HG03135 (cell line): Measurements from ENCODE around the gene KRI1.
A peak's percentile ranks its signal among the peaks of the same experiment; 100 is the strongest.
"Not testable (repeated sequence)": the region's sequence is repeated elsewhere in the genome, so short reads cannot be mapped to it uniquely, and the experiment has no call there.

Source experiments
- ATAC-seq: cut with Tn5 transposase; IDR thresholded peaks from one replicate; pipeline ENCODE4 v1.9.1; 2021; ENCODE audit warnings: mild to moderate bottlenecking, moderate library complexity; ENCODE audit not compliant: unreplicated experiment

KRI1 gene

DNA sequence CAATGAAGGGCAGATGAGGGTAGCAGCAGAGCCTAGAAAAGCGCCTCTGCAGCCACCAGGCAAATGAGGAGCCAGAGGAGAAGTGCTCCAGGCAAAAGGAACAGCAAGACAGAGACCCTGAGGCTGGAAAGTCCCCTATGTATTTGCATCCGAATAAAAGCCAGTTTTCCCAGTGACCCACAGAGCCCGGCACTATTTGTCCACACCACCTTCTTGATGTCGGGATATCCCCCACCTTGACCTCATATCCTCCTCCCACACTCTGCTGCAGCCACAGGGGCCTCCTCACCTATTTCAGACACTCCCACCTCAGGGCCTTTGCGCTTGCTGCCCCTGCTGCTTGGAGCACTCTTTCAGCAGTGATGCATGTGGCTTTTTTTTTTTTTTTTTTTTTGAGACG, 15.5 kb downstream of the KRI1 start:
- ATAC-seq, result no peak

DNA sequence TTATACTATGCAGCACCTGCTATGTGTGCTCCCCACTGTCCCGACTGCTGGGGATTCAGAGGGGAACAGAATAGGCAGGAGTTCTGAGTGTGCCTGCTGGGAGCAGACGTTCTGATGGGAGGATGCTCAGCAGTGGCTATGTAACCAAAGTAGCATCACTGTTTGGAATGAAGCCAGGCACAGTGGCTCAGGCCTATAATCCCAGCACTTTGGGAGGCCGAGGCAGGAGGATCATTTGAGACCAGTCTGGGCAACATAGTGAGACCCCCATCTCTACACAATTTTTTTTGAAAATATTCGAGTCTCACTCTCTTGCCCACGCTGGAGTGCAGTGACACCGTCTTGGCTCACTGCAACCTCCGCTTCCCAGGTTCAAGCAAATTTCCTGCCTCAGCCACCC, 16.1 kb downstream of the KRI1 start:
- ATAC-seq, result no peak

DNA sequence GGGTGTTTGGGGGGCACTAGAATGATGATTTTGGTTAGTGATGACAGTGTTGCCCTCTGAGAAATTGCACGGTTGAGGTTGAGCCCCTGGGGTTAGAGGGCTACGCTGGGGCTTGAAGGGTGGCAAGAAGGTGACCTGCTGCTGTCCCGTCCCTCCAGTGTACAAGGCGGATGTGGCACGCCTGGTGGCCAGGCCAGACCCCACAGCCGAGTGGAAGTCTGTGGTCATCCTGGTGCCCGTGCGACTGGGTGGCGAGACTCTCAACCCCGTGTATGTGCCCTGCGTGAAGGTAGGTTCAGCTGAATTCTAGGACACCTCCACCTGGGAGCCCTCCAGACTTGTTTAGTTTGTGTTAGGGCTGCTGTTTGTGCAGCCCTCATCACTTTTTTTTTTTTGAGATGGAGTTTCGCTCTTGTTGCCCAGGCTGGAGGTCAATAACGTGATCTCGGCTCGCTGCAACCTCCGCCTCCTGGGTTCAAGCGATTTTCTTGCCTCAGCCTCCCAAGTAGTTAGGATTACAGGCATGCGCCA, 17.0 kb downstream of the KRI1 start:
- ATAC-seq, result no peak

DNA sequence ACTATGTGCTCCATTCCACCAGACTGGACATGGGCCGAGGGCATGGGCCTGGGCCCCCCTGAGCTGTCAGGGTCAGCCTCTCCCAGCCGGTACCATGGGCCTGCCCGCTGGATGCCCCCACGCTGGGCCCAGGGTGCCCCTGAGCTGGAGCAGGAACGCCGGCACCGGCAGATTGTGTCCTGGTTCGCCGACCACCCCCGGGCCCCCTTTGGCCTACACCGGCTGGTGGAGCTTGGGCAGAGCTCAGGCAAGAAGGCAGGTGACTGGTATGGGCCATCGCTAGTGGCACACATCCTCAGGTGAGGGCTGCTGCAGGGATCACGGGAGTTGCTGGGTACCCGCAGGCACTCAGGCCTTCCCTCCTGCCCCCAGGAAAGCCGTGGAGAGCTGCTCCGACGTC, 19.0 kb downstream of the KRI1 start:
- ATAC-seq, result no peak

DNA sequence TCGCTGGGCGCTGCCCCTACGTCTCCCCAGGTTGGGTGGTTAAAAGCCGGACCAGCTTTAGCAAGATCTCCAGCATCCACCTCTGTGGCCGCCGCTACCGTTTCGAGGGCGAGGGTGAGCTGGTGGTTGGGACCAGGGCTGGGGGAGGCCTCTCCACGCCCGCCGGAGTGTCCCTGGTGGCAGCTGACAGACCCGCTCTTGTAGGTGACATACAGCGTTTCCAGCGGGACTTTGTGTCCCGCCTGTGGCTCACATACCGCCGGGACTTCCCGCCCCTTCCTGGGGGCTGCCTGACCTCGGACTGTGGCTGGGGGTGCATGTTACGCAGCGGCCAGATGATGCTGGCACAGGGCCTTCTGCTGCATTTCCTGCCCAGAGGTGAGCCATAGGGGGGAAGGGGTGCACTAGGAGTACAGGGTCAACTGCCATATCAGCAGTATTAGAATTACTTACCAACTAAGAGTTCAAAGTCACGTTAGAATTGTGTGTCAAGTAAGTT, 21.0 kb downstream of the KRI1 start:
- no peak for ATAC-seq

DNA sequence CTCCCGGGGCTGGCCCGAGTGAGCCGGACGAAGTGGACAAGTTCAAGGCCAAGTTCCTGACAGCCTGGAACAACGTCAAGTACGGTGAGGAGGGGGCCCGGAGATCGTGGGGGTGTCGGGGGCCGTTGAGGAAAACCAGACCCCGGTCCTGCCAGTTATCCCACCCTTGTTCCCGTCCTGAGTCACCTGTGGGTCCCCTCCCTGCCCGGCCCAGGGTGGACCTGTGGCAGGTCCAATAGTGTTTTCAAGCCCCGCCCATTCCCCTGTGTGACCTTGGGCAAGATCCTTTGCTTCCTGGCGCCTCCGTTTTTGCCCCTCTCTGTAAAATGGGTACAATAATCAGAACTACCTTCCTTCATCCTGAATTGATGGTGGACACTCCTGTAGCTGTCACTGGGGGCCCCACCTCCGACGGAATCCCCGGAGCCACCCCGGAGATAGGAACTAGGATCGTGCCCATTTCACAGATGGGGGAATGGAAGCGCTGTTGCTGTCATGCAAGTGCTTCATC, 21.5 kb downstream of the KRI1 start:
- no peak for ATAC-seq

DNA sequence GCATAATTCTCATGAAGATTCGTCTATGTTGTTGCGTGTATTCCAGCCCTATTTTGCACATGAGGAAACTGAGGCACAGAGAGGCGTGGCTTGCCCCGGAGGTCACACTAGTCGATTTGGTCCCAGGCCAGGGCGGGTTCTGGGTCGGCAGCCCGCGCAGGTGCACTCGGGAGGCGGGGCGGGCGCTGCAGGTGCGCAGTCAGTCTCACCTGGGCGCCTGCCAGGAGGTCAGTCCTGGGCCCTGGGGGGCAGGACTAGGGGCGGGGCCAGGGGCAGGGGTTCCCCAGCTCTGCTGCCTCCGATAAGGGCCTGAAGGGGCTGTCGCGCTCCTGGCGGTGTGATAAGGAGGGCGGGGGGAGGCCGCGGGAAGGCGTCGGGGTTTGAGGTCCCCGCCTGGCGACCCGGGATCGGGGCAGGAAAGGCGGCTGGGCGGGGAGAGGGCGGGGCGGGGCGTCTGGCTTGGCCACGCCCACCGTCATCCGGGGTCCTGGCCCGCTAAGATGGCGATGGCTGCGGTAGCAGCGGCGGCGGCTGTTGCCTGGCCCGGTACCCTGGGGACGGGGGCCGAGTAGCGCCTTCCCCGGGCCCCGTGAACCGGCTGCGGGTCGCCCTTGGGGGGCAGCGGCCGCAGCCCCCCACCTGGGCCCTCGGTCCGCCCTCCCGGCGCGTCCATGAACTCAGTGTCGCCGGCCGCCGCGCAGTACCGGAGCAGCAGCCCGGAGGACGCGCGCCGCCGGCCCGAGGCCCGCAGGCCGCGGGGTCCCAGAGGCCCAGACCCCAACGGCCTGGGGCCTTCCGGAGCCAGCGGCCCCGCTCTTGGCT, 22.2 kb downstream of the KRI1 start, which contains the start of gene ATG4D:
ATG4D (plus strand) TSS at position 485 of the 822 bp plus-strand sequence; CDS start at position 672, 187 bp downstream.
- ATAC-seq, result peak; percentile 63

DNA sequence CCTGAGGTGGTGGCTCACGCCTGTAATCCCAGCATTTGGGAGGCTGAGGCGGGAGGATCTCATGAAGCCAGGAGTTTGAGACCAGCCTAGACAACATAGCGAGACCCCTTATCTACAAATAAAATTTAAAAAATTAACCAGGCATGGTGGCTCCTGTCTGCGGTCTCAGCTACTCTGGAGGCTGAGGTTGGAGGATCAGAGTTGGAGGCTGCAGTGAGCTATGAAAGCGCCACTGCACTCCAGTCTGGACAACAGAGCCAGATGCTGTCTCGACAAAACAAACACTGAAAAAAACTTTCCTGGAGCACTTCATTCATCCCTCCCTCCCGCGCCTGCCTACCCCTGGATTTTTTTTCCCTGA, 22.8 kb downstream of the KRI1 start:
- no peak for ATAC-seq

DNA sequence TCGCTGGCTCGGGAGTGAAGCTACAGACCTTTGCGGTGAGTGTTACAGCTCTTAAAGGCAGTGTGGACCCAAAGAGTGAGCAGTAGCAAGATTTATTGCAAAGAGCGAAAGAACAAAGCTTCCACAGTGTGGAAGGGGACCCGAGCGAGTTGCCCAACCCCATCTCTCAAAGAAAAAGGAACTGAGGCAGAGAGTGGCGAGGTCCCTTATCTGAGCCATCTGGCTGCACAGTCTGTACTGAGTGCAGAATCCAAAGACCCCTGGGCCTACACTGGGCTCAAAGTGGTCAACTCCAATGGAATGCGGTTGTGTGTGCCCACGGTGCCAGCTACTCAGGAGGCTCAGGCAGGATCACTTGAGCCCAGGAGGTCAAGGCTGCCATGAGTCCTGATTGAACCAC, 26.8 kb downstream of the KRI1 start:
- not testable (repeated sequence) for ATAC-seq

DNA sequence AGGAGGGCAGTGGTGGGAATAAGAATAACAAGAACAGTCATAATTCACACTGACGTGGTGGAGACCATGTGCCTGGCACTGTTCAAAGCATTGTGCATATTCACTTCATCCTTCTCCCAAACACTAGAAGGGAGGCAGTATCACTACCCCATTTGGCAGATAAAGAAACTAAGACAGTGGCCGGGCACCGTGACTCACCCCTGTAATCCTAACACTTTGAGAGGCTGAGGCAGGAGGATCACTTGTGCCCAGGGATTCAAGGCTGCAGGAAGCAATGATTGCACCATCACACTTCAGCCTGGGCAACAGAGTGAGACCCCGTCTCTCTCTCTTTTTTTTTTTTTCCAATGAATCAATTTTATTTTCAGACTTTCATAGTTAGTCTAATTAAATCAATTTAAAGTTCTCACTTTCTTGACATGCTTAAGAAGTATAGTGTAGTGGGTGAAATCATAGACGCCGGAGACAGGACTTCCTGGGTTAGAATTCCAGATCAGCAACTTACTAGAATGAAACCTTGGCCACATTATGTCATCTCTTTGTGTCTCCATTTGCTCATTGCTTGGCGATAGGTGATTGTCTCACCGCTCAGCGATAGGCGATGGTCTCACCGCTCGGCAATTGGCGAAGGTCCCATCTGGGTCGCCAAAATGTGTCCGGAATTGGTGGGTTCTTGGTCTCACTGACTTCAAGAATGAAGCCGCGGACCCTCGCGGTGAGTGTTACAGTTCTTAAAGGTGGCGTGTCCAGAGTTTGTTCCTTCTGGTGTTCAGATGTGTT, 27.4 kb downstream of the KRI1 start:
- ATAC-seq, result no peak

DNA sequence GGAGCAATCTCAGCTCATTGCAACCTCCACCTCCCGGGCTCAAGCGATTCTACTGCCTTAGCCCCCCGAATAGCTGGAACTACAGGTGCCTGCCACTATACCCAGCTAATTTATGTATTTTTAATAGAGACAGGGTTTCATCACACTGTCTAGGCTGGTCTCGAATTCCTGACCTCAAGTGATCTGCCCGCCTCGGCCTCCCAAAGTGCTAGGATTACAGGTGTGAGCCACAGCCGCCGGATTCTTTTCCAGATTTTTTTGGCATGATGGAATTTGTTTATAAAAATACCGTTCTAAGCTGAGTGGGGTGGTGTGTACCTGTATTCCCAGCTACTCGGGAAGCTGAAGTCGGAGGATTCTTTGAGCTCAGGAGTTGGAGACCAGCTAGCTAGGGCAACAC, 28.1 kb downstream of the KRI1 start:
- no peak for ATAC-seq

DNA sequence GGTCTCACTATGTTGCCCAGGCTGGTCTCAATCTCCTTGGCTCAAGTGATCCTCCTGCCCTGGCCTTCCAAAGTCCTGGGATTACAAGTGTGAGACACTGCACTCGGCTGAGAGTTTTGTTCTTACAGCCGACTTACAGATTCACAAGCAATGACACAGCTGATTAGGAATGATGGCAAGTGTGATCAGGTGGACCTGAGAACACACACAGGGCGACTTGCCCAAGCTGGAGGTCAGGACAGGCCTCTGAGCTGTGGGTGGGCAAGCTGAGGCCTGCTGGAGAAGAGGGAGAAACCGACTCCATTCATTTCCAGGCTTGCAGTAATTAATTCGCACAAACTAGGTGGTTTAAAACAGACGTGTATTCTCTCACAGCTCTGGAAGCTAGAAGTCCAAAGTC, 30.2 kb downstream of the KRI1 start:
- no peak for ATAC-seq

DNA sequence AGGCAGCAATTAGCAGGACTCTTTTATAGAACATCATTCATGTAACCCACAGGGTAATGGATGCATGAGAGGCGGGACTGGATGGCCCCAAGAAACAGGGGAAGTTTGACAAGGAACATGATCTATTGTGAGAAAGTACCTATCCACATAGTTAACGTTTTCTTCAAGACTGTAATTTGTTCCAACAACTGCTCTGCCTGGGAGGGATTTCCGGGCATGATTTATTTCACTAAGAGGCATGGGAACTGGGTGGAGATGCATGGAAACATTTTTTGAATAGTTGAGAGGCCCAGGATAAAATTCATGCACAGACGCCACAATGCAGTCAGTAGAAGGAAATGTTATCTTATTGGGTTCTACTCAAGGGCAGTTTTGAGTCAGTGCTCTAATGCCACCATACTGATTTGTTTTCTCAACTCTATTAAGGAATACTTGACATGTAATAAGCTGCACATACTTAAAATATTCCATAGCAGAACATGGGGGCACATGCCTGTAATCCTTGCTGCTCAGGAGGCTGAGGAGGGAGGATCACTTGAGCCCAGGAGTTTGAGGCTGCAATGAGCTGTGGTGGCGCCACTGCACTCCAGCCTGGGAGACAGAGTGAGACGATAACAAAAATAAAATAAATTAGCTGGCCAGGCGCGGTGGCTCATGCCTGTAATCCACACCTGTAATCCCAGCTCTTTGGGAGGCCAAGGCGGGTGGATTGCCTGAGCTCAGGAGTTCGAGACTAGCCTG, 32.0 kb downstream of the KRI1 start:
- no peak for ATAC-seq

DNA sequence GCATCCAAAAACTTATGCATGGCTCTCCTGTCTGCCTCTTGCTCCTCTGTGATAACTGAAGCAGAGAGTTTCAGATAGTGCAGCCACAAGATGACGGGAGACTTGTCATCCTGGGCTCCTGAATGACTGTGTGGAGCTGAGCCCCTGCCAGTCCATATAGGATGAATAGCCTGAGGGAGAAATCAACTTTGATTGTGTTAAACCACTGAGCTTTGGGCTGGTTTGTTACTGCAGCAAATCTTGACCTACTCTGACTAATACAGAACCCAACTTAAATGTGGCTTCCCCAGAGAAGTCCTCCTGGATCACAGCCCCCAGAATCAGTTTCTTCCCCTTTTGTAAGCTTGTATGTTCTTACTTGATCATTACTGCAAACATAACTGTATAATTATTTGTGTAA, 33.4 kb downstream of the KRI1 start:
- no peak for ATAC-seq

DNA sequence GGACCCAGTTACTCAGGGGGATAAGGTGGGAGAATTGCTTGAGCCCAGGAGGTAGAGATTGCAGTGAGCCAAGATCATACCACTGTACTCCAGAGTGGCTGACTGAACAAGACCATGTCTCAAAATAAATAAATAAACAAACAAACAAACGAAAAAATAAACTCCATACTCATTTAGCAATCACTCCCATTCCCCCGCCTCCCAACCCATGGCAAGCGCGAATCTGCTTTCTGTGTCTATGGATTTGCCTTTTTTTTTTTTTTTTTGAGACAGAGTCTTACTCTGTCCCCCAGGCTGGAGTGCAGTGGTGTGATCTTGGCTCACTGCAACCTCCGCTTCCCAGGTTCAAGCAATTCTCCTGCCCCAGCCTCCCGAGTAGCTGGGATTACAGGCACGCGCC, 38.9 kb downstream of the KRI1 start:
- ATAC-seq, result not testable (repeated sequence)

DNA sequence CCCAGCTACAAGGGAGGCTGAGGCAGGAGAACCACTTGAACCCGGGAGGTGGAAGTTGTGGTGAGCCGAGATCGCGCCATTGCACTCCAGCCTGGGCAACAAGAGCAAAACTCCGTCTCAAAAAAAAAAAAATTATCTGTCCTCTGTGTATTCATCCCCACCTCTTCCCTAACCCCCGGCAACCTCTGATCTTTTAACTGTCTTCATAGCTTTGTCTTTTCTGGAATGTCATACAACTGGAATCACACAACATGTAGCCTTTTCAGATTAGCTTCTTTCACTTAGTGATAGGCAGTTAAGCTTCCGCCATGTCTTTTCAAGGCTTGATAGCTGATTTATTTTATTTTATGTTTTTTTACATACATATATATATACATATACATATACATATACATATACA, 40.2 kb downstream of the KRI1 start:
- no peak for ATAC-seq

DNA sequence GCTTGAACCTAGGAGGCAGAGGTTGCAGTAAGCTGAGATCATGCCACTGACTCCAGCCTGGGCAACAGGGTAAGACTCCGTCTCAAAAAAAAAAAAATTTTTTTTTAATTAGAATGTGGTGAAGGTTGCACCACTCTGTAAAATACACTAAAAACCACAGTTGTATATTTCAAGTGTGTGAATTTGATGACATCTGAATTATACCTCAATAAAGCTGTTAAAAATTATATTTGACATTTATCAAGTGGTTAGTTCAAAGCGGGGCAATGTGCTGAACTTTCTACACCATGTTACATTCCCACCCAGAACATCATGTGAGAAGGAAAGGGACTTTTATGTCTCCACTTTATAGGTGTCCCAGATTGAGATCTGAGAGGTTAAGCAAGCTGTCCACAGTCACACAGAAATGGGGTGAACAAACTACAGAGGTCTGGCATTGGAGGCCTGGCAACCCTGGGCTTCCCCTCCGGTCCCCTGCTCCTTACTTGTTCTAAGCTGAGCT, 42.6 kb downstream of the KRI1 start:
- ATAC-seq, result no peak

DNA sequence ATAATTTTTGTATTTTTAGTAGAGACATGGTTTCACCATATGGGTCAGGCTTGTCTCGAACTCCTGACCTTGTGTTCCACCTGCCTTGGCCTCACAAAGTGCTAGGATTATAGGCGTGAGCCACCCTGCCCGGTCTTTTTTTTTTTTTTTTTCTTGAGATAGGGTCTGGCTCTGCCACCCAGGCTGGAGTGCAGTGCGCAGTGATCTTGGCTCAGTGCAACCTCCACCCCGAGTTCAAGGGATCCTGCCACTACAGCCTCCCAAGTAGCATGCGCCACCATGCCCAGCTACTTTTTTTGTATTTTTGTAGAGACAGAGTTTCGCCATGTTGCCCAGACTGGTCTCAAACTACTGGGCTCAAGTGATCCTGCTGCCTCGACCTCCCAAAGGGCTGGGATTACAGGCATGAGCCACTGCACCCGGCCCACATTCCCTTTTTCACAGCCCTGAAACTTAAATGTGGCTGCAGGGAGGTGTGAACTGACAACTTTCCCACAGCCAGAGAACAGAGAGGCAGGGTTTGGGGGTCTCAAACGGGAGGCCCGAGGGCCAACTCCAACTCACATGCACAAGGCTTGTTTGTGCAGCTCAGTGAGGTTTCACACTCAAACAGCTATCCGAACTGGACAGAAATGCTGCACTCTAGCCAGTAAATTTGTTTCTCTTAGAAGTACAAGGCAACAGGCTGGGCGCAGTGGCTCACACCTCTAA, 44.2 kb downstream of the KRI1 start:
- ATAC-seq, result no peak

DNA sequence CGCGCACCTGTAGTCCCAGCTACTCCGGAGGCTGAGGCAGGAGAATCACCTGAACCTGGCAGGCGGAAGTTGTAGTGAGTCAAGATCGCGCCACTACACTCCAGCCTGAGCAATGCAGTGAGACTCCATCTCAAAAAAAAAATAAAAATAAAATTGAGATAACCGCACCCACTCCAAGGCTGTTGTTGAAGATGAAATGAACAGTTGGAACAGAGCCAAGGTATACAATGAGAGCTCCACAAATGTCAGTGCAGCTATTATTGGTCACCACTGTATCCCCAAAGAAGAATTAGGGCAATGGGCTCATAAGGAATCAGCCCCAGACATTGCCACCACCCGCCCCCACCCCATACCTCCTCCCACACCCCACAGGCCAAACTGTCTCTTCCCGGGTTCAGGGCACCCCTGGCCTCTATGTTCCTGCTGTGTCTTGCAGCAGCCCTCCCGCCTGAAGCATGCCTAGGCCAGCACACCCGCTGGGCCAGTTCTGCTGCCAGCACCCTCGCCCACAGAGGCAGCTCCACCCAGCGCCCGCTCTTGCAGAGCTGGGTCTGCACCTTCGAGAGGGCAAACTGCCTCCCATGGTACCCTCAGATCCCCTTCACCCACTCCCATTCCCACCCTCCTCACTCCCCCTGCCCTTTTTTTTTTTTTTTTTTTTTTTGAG, 45.0 kb downstream of the KRI1 start:
- ATAC-seq, result no peak

DNA sequence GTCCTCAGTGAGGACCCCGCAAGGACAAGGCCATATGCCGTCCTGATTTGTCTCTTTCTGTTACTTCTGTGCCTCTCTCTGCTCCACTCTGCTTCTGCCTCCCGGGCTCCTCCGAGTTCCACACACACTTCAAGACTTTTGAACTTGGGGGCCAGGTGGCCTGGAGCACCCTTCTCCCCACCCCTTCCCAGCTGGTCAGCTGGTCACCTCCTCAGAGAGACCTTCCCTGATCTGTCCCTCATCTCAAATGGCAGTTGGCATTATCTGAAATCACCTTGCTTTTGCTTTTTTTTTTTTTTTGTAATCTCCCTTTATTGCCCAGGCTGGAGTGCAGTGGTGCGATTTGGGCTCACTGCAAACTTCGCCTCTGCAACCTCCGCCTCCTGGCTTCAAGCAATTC, 46.4 kb downstream of the KRI1 start:
- ATAC-seq, result no peak
